Fibroblast of lung (primary cell): ENCODE results near the gene SCN3A.

Experiments used
- EZH2 ChIP-seq: IDR thresholded peaks from 2 replicates; pipeline ENCODE4 v1.5.1; 2012; ENCODE audit warnings: low read length, control low read depth, mild to moderate bottlenecking; ENCODE audit errors: missing control alignments
- TF ChIP-seq, protein P1 (sequence below), 2 donors: IDR thresholded peaks in 1 of 2; conservative IDR thresholded peaks in 1 of 2; 1 replicate in 1 of 2; 2 replicates in 1 of 2; pipeline ENCODE4 v1.5.1; 2011 to 2012; ENCODE audit warnings: low read length in 2 of 2, control low read depth in 1 of 2, inconsistent platforms in 1 of 2, low read depth in 1 of 2, mild to moderate bottlenecking in 1 of 2

DNA sequence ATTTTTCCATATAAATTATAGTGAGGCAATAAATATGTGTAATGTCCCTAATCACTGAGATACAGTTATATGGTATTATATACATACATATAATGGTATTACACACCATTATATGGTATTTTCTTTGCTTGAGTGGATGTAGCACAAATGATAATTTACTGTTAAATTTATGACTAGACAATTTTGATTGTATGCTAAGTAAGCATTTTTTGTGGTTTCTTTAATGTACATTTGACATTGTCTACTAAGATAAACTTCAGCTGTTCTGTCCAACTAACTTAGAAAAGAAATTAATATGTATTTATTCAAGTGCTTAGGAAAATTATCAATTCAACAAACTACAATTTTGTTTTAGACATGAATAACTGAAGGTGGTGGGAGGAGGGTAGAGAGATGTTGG is 122.6 kb downstream of the SCN3A start:
- TF ChIP-seq, protein P1, sequence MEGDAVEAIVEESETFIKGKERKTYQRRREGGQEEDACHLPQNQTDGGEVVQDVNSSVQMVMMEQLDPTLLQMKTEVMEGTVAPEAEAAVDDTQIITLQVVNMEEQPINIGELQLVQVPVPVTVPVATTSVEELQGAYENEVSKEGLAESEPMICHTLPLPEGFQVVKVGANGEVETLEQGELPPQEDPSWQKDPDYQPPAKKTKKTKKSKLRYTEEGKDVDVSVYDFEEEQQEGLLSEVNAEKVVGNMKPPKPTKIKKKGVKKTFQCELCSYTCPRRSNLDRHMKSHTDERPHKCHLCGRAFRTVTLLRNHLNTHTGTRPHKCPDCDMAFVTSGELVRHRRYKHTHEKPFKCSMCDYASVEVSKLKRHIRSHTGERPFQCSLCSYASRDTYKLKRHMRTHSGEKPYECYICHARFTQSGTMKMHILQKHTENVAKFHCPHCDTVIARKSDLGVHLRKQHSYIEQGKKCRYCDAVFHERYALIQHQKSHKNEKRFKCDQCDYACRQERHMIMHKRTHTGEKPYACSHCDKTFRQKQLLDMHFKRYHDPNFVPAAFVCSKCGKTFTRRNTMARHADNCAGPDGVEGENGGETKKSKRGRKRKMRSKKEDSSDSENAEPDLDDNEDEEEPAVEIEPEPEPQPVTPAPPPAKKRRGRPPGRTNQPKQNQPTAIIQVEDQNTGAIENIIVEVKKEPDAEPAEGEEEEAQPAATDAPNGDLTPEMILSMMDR (conservative IDR thresholded peaks at IDR 0.05 in 1 of 2, IDR thresholded peaks at IDR 0.05 in 1 of 2; ENCODE audit: low read depth in 1 of 2, low read length in 2 of 2), result no peak
- TF ChIP-seq EZH2, result no peak
